IMR-90 (cell line): ENCODE data around the gene MRPS34.

Experiments
- BHLHE40 ChIP-seq: fragments of 150-350 bp; IDR thresholded peaks from 2 replicates; pipeline ENCODE4 v1.6.1; 2016; ENCODE audit warnings: mild to moderate bottlenecking, low read depth, low read length
- CEBPB ChIP-seq: IDR thresholded peaks from 2 replicates; pipeline ENCODE4 v1.6.1; 2012; ENCODE audit warnings: low read depth, low read length, improper control_type of control experiment
- CHD1 ChIP-seq: IDR thresholded peaks from 2 replicates; pipeline ENCODE4 v1.6.1; 2012; ENCODE audit warnings: low read depth, low read length, improper control_type of control experiment
- MAFK ChIP-seq: IDR thresholded peaks from 2 replicates; pipeline ENCODE4 v1.6.1; 2012; ENCODE audit warnings: low read depth, low read length, improper control_type of control experiment
- MAZ ChIP-seq: IDR thresholded peaks from 2 replicates; pipeline ENCODE4 v1.6.1; 2012; ENCODE audit warnings: low read depth, mild to moderate bottlenecking, low read length, improper control_type of control experiment, moderate library complexity, borderline replicate concordance
- MXI1 ChIP-seq: IDR thresholded peaks from 2 replicates; pipeline ENCODE4 v1.6.1; 2012; ENCODE audit warnings: low read depth, mild to moderate bottlenecking, low read length, moderate library complexity, borderline replicate concordance
- NFE2L2 ChIP-seq: fragments of 150-350 bp; IDR thresholded peaks from 2 replicates; pipeline ENCODE4 v1.6.1; 2016; ENCODE audit warnings: low read depth, mild to moderate bottlenecking, low read length
- POLR2A ChIP-seq: IDR thresholded peaks from 2 replicates; pipeline ENCODE4 v1.6.1; 2012; ENCODE audit warnings: mild to moderate bottlenecking, low read depth, low read length
- RAD21 ChIP-seq: IDR thresholded peaks from 2 replicates; pipeline ENCODE4 v1.6.1; 2012; ENCODE audit warnings: low read length, improper control_type of control experiment
- RFX5 ChIP-seq: IDR thresholded peaks from 2 replicates; pipeline ENCODE4 v1.8.0; 2012; ENCODE audit warnings: low read depth, mild to moderate bottlenecking, low read length, moderate library complexity
- SMC3 ChIP-seq: fragments of 150-350 bp; IDR thresholded peaks from 2 replicates; pipeline ENCODE4 v1.6.1; 2016; ENCODE audit warnings: low read depth, mild to moderate bottlenecking, antibody characterized with exemption, low read length, moderate library complexity
- TF ChIP-seq, protein P1 (sequence below): conservative IDR thresholded peaks from 2 replicates; pipeline ENCODE4 v1.5.1; 2012; ENCODE audit warnings: mild to moderate bottlenecking, low read depth, low read length, improper control_type of control experiment
- TF ChIP-seq, protein P2 (sequence below): fragments of 150-350 bp; IDR thresholded peaks from 2 replicates; pipeline ENCODE4 v1.6.1; 2017; ENCODE audit warnings: mild to moderate bottlenecking, antibody characterized with exemption, low read length, low read depth
- TF ChIP-seq, protein P3 (sequence below): fragments of 150-350 bp; IDR thresholded peaks from 2 replicates; pipeline ENCODE4 v1.6.1; 2016; ENCODE audit warnings: low read depth, mild to moderate bottlenecking, low read length, moderate library complexity, borderline replicate concordance

DNA sequence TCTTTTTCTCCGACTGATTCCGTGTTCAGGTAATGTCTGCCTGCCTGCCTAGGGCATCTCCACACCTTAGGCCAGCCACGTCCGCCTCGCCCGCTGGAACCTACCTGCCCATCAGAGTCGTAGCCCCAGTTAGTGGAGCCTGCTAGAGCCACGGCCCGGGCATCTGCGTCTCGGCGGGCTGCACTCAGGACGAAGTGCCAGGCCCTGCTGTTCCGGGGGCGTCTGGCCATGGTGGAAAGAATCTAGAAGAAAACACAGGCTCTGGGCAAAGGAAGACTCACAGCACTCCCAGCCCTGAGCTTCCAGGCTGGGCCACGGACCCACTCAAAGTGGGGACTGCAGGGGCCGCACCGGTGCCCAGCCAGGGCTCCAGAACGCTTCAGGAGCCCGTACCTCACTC is 8.3 kb upstream of the MRPS34 start:
- TF ChIP-seq, protein P1, sequence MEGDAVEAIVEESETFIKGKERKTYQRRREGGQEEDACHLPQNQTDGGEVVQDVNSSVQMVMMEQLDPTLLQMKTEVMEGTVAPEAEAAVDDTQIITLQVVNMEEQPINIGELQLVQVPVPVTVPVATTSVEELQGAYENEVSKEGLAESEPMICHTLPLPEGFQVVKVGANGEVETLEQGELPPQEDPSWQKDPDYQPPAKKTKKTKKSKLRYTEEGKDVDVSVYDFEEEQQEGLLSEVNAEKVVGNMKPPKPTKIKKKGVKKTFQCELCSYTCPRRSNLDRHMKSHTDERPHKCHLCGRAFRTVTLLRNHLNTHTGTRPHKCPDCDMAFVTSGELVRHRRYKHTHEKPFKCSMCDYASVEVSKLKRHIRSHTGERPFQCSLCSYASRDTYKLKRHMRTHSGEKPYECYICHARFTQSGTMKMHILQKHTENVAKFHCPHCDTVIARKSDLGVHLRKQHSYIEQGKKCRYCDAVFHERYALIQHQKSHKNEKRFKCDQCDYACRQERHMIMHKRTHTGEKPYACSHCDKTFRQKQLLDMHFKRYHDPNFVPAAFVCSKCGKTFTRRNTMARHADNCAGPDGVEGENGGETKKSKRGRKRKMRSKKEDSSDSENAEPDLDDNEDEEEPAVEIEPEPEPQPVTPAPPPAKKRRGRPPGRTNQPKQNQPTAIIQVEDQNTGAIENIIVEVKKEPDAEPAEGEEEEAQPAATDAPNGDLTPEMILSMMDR, result no peak
- TF ChIP-seq RAD21 (no peak), MXI1 (no peak), POLR2A (no peak), SMC3 (no peak), NFE2L2 (no peak), BHLHE40 (no peak), RFX5 (no peak), MAFK (no peak), CHD1 (no peak), MAZ (no peak), CEBPB (no peak)
- TF ChIP-seq, protein P2, sequence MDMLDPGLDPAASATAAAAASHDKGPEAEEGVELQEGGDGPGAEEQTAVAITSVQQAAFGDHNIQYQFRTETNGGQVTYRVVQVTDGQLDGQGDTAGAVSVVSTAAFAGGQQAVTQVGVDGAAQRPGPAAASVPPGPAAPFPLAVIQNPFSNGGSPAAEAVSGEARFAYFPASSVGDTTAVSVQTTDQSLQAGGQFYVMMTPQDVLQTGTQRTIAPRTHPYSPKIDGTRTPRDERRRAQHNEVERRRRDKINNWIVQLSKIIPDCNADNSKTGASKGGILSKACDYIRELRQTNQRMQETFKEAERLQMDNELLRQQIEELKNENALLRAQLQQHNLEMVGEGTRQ, result no peak
- TF ChIP-seq, protein P3, sequence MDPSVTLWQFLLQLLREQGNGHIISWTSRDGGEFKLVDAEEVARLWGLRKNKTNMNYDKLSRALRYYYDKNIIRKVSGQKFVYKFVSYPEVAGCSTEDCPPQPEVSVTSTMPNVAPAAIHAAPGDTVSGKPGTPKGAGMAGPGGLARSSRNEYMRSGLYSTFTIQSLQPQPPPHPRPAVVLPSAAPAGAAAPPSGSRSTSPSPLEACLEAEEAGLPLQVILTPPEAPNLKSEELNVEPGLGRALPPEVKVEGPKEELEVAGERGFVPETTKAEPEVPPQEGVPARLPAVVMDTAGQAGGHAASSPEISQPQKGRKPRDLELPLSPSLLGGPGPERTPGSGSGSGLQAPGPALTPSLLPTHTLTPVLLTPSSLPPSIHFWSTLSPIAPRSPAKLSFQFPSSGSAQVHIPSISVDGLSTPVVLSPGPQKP, result no peak
